Measurements from ENCODE around the gene IQSEC1.

DNA sequence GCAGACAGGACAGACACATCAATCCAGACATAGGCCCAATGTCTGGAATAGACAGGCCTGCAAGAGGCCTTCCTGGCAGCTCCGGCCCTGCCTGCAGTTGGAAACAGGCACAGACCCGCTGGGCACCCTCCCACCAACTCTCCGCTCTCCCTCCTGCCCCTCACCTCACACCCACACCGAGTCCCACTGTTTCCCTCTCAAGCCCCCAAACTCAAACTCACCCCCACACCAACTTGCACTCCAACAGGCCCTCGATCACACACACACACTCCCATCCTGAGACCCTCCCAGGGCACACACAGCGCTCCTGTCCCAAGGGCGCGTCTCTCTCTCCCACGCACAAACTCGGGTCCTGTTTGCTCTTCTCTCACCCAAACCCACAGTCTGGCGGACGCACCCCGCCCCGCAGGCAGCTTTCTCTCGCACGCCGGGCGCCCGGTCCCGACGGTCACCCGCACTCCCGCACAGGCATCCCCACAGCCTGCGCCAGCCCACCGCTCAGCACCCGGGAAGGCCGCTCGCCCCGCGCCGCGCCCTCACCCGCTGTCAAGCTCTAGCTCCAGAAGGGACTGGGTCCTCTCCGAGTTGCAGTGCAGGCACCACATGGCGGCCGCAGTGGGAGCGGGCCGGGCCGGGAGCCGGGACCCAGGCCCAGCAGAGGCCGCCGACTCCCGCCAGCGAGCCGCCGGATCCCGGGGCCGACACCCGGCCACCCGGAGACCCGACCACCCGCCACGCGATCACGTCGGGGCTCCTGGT lies 106.2 kb downstream of the IQSEC1 start:
- no peak for TF ChIP-seq POLR2A (IDR thresholded peaks at IDR 0.05; ENCODE audit: low read depth, low read length)
- no peak for TF ChIP-seq POLR2AphosphoS5 (IDR thresholded peaks at IDR 0.05; ENCODE audit: low read depth, low read length)
- no peak for TF ChIP-seq TAF1 (IDR thresholded peaks at IDR 0.05; ENCODE audit: borderline replicate concordance, low read depth, low read length)

All from GM12892 (cell line).